ENCODE data around the gene LBHD1.

The LBHD1 gene

GRCh38 chr11:62647609-62648005 lies 24.5 kb downstream of the LBHD1 start:
- H3K4me3 ChIP-seq (ENCODE audit: low read depth, low read length): no peak overlapping the region
- no peak for DNase-seq (ENCODE audit: low read depth)
- TF ChIP-seq CTCF (conservative IDR thresholded peaks at IDR 0.05; ENCODE audit: low read depth, low read length): no peak

GRCh38 chr11:62646825-62647608 lies 25.1 kb downstream of the LBHD1 start:
- no peak overlapping the region for H3K4me3 ChIP-seq (ENCODE audit: low read depth, low read length)

GRCh38 chr11:62645946-62646824 lies 25.9 kb downstream of the LBHD1 start, which contains the start of gene GANAB:
Gene GANAB, minus strand, starts transcription at chr11:62646613. Its CDS starts 14 bp downstream, at chr11:62646599.
- peak within 1 kb of the TSS; percentile 90 for H3K4me3 ChIP-seq (ENCODE audit: low read depth, low read length)
- no peak for TF ChIP-seq CTCF (conservative IDR thresholded peaks at IDR 0.05; ENCODE audit: low read depth, low read length)
- DNase-seq (ENCODE audit: low read depth): peak; percentile 99

More at GRCh38 chr11:62646825-62647608, 25.1 kb downstream of the LBHD1 start:
- no peak for TF ChIP-seq CTCF (conservative IDR thresholded peaks at IDR 0.05; ENCODE audit: low read depth, low read length)
- no peak for DNase-seq (ENCODE audit: low read depth)

- TF ChIP-seq CTCF (conservative IDR thresholded peaks at IDR 0.05; ENCODE audit: low read depth, low read length): no peak
- H3K4me3 ChIP-seq (ENCODE audit: low read depth, low read length): peak overlapping the region; percentile 90
- no peak for DNase-seq (ENCODE audit: low read depth)
Measured at GRCh38 chr11:62645671-62645945, 26.5 kb downstream of the LBHD1 start.

GRCh38 chr11:62644220-62644619 lies 27.8 kb downstream of the LBHD1 start:
- no peak for TF ChIP-seq CTCF (conservative IDR thresholded peaks at IDR 0.05; ENCODE audit: low read depth, low read length)
- no peak for DNase-seq (ENCODE audit: low read depth)
- H3K4me3 ChIP-seq (ENCODE audit: low read depth, low read length): no peak overlapping the region

- TF ChIP-seq CTCF (conservative IDR thresholded peaks at IDR 0.05; ENCODE audit: low read depth, low read length): no peak
- DNase-seq (ENCODE audit: low read depth): no peak
- no peak overlapping the region for H3K4me3 ChIP-seq (ENCODE audit: low read depth, low read length)
Measured at GRCh38 chr11:62632492-62632891, 39.6 kb downstream of the LBHD1 start.

Measured in choroid plexus epithelial cell (primary cell).